Renal cortex interstitium (tissue), 11 donors: Measurements from ENCODE around the gene LRRFIP1. TPM values are rescaled to one million over a fixed set of nuclear protein-coding genes. Genes with fewer than 3 reads are reported as not detected.
A peak's percentile ranks its signal among the peaks of the same experiment; 100 is the strongest.
"Not testable (repeated sequence)": the region's sequence is repeated elsewhere in the genome, so short reads cannot be mapped to it uniquely, and the experiment has no call there.

Experiments used
- DNase-seq, 11 donors: peaks; one replicate each; pipeline ENCODE4 v3.0.0-alpha.2; 2013; ENCODE audit warnings: low read depth in 9 of 11, low spot score in 4 of 11; ENCODE audit errors: extremely low read depth in 1 of 11
- polyA plus RNA-seq, 3 donors: library from polyadenylated mRNA; unstranded; fragments of 120-200 nt; gene quantifications; one replicate each; pipeline ENCODE4 v1.2.1, GENCODE V29; 2013; ENCODE audit not compliant: insufficient read length in 3 of 3

LRRFIP1 gene
- polyA plus RNA-seq, 3 donors: 76.2 to 104 (median 94.4) TPM

GRCh38 chr2:237765122-237765521 is 137.7 kb downstream of the LRRFIP1 start:
- not testable (repeated sequence) for DNase-seq

- no peak for DNase-seq
Observed at GRCh38 chr2:237765875-237766274, 138.5 kb downstream of the LRRFIP1 start.

GRCh38 chr2:237766340-237766739 is 139.0 kb downstream of the LRRFIP1 start:
- DNase-seq: no peak

- DNase-seq: no peak
Observed at GRCh38 chr2:237772513-237772912, 145.1 kb downstream of the LRRFIP1 start.

GRCh38 chr2:237773826-237774225 is 146.4 kb downstream of the LRRFIP1 start:
- DNase-seq: no peak

GRCh38 chr2:237774811-237775553 is 147.6 kb downstream of the LRRFIP1 start:
- DNase-seq: peak in 10 of 11 donors; percentile 7 to 47 (median 18)

- no peak for DNase-seq
Observed at GRCh38 chr2:237779521-237779920, 152.1 kb downstream of the LRRFIP1 start.

- no peak for DNase-seq
Observed at GRCh38 chr2:237782181-237782580, 154.8 kb downstream of the LRRFIP1 start.

- not testable (repeated sequence) for DNase-seq
Observed at GRCh38 chr2:237783678-237784077, 156.3 kb downstream of the LRRFIP1 start.

GRCh38 chr2:237786936-237787335 is 159.5 kb downstream of the LRRFIP1 start:
- DNase-seq: no peak

GRCh38 chr2:237790353-237790752 is 163.0 kb downstream of the LRRFIP1 start:
- no peak for DNase-seq

GRCh38 chr2:237791977-237792727 is 164.8 kb downstream of the LRRFIP1 start:
- DNase-seq: no peak

- DNase-seq: no peak
Observed at GRCh38 chr2:237797253-237797652, 169.9 kb downstream of the LRRFIP1 start.

GRCh38 chr2:237798236-237799059 is 171.1 kb downstream of the LRRFIP1 start, which contains the start of gene RBM44:
Gene RBM44, plus strand, starts transcription at chr2:237798779. Its CDS starts 14,831 bp downstream, at chr2:237813610.
- no peak for DNase-seq

GRCh38 chr2:237799060-237799428 is 171.7 kb downstream of the LRRFIP1 start:
- DNase-seq: no peak

GRCh38 chr2:237801466-237801865 is 174.1 kb downstream of the LRRFIP1 start:
- DNase-seq: no peak

- no peak for DNase-seq
Observed at GRCh38 chr2:237806334-237806733, 178.9 kb downstream of the LRRFIP1 start.

GRCh38 chr2:237815637-237816036 is 188.2 kb downstream of the LRRFIP1 start:
- no peak for DNase-seq

- no peak for DNase-seq
Observed at GRCh38 chr2:237816531-237816930, 189.1 kb downstream of the LRRFIP1 start.

GRCh38 chr2:237818066-237818473 is 190.7 kb downstream of the LRRFIP1 start:
- no peak for DNase-seq
